Upper lobe of left lung (tissue), 6 donors: Measurements from ENCODE around the gene DOK7. TPM values are rescaled to one million over a fixed set of nuclear protein-coding genes. Genes with fewer than 3 reads are reported as not detected.

Source experiments
- total RNA-seq, 6 donors: library from RNA; depleted of rRNA in 4 of 6; stranded (reverse); fragments of >200 nt in 4 of 6; gene quantifications; one replicate each; pipeline versions ENCODE4 v1.1.0 to v1.2.1, GENCODE V29; 2016 to 2021
- donor health status: DM: no; HTN: no; CAD: no; lungs with moderate emphysema.
- donor health status: DM: no; HTN: yes; CAD: no; lungs with severe emphysema.

Gene DOK7
- total RNA-seq, 6 donors from 2014 or later, result 2.1 to 16.0 (median 4.0) TPM

Other genes with a start within 250 kb of the DOK7 start
- gene MSANTD1, start 214.1 kb upstream of the DOK7 start, total RNA-seq, result 1 to 10 TPM in 5 of 6 donors, under 1 TPM in 1; 1.00 to 7.3 (median 1.8) TPM
- gene RGS12, start 170.3 kb upstream of the DOK7 start, total RNA-seq, result 100 to 1,000 TPM in 1 of 6 donors, 10 to 100 TPM in 5; 17.8 to 124 (median 49.7) TPM
- gene HGFAC, start 21.3 kb upstream of the DOK7 start, total RNA-seq, result 1 to 10 TPM in 2 of 6 donors, under 1 TPM in 3, not detected in 1; 0.20 to 1.1 (median 0.49) TPM
- 100 to 1,000 TPM in 5 of 6 donors, 10 to 100 TPM in 1; 98.5 to 267 (median 251) TPM for gene LRPAP1, start 69.1 kb downstream of the DOK7 start, total RNA-seq